Measurements from ENCODE around the gene ELMO1.

DNA sequence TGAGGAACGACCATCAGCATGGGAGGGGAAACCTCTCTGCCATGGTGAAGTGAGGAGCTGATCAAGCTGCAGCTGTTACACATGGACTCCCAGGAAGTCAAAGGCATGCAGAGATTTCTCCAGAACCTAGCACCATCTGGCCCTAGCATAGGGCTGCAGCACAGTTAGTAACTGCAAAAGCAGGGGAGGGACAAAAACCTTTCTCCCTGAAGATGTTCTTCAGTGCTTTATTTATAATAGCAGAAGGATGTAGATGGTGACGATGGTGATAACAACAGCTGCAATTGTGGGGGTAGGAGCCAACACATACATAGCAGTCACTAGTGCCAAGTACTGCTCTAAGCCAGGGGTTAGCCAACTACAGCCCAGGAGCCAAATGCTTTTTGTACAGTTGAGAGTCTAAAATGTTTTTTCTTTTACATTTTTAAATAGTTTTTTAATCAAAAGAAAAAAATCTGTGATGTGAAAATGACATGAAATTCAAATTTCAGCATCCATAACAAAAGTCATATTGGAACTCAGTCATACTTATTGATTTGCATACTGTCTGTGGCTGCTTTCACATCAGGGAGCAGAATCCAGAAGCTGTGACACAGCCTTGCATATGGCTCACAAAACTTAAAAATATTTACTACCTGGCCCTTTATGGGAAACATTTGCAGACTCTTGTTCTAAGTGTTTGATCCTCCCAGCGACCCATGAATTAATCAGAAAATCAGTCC is 299.5 kb downstream of the ELMO1 start:
- TF ChIP-seq, protein P1, sequence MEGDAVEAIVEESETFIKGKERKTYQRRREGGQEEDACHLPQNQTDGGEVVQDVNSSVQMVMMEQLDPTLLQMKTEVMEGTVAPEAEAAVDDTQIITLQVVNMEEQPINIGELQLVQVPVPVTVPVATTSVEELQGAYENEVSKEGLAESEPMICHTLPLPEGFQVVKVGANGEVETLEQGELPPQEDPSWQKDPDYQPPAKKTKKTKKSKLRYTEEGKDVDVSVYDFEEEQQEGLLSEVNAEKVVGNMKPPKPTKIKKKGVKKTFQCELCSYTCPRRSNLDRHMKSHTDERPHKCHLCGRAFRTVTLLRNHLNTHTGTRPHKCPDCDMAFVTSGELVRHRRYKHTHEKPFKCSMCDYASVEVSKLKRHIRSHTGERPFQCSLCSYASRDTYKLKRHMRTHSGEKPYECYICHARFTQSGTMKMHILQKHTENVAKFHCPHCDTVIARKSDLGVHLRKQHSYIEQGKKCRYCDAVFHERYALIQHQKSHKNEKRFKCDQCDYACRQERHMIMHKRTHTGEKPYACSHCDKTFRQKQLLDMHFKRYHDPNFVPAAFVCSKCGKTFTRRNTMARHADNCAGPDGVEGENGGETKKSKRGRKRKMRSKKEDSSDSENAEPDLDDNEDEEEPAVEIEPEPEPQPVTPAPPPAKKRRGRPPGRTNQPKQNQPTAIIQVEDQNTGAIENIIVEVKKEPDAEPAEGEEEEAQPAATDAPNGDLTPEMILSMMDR (IDR thresholded peaks at IDR 0.05 in 8 of 11, conservative IDR thresholded peaks at IDR 0.05 in 3 of 11) = no peak
- TF ChIP-seq POLR2A (IDR thresholded peaks at IDR 0.05) = no peak

All from spleen (tissue), 7 donors.